HG02870 (cell line): Measurements from ENCODE around the gene AQP9.

ENCODE experiments used
- ATAC-seq: cut with Tn5 transposase; IDR thresholded peaks from one replicate; pipeline ENCODE4 v1.9.1; 2021; ENCODE audit warnings: mild to moderate bottlenecking, moderate library complexity; ENCODE audit not compliant: unreplicated experiment

Gene AQP9

DNA sequence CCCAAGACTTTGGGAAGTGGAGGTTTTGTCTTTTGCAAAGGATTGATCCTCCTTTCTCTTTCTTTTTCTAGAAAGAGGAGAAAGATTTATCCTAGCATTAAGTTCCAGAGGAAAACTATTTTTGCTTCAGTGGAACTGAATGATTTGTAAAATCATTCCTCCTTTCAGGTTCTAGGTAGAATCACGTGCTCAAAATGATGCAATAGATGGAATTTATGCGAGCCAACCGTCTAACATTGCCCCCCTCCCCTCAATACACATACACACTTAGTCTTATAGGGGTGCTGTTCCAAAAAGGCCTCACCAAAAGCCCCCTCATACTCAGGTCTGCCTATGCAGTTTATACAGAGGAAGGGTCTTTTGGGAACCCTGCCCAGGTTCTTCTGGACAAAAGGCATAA, 85.3 kb downstream of the AQP9 start:
- no peak for ATAC-seq

DNA sequence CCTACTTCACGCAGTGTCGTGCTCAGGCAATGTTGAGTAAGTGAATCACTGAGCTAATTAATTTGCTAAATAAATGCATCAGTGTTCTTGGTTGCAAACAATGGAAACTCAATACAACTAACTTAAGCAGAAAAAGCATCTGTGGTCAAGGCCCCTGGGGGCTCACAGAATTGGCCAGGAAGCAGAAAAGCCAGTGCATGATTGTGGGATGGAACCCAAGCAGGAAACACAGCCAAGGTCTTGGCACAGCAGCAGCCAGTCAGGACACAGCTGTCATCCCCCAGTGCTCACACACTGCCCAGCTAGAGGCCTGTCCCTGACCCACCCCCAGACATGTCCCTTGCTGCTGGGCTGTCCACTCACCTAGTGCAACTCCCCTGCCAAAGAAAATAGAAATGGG, 85.9 kb downstream of the AQP9 start:
- no peak for ATAC-seq

DNA sequence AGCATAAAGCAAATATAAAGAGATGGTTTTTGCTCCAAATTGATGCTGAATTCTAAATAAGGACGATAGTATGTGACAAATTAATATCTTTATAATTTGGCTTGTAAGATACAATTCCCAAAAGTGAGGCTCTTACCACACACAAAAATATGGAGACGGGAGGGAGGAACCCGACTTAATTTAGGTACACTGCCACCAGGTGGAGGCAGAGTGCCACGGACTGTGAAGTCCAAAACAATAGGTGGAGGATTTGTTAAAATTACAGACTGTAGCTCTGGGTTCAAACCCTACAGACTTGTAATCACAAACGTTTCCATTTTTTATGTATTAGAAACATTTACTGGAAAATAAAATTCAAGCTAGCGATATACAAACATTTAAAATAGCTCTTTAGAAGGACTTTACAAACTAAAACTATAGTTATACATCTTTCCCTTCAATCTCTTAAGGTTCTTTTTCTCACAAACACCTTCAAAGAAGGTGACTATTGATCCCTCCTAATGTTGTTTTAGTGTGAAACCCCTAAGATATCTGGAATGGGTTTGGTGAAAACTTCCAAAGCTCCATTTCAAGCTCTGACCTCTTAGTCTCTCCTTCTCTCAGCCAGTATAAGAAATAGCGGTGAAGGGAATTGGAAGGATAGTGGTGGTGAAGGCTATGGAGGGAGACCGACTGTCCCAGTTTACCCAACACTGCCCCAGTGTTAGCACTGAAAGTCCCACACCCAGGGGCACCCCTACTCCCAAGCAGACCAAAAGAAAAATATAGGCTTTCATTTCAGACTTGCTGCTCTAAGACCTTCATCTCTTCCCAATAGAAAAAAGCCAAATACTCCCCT, 89.7 kb downstream of the AQP9 start:
- no peak for ATAC-seq

DNA sequence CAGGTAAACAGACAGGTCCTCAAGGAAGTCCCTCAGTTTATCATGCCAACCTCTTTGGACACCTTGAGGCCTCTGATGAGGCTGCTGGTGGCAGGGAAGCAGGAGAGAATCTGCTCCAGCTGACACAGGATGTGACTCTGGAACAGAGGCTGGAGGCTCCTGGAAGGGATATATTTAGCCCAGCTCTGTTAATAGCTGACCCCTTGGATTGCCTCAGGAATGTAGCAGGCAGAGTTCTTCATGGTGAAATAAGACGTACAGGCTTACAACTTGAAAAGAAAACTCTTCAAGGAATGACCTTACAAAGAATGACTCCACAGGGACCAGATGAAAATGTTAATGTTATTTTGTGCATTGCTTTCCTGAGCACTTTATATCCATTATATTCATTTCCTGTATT, 90.5 kb downstream of the AQP9 start:
- ATAC-seq: no peak

DNA sequence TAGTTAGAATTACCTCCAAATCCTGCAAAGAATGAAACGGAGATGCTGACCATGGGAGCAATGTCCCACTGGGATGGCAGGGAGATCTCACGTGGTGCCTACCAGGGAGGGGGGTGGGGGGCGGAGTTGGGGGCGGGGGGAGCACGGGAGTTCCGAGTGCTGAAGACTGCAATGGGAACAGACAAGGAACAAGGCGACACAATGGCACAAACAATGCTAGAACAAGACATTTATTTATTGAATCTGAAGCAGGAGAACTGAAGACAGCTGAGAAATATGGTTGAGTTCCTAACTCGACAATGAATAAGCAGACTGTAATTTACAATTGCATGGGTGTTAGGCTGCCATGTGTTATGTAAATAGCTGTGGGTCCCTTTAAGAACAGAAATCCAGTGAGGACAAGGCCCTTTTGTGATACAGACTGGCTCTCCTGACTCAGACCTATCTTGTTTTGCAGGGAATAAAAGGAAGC, 91.2 kb downstream of the AQP9 start:
- ATAC-seq: no peak

DNA sequence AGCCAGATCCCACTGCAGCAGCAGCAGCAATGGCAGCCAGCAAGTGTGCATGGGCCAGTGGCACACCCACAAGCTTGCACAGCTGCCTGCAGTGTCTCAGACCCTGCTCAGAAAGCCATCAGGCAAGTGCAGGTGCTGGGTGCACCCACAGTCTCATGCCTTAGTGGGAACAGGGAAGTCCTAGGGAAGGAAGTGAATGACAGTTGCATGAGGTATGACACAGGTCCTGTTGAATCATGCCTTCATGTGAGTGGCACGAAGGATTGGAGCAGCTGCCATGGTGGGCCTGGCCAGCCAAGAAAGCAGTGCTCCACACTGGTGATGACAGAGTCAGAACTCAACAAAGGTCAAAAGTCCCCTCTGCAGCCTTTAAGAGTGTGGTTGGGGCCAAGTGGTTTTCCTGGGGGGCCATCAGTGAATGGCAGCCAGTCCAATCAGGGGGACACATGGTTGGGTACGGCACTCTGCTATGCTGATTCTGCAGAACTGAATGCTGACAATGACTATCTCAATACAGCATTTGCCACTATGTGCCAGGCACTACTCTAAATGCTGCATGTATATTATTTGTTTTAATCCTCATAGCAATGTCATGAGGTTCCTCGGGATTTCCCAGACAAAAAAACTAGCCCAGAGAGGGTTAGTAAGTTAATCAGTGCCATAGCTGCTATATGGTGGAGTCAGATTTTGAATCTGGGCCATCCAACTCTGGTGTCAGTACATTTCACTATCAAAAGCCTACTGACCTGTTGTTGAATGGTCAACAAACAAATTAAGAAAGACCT, 94.3 kb downstream of the AQP9 start:
- no peak for ATAC-seq

DNA sequence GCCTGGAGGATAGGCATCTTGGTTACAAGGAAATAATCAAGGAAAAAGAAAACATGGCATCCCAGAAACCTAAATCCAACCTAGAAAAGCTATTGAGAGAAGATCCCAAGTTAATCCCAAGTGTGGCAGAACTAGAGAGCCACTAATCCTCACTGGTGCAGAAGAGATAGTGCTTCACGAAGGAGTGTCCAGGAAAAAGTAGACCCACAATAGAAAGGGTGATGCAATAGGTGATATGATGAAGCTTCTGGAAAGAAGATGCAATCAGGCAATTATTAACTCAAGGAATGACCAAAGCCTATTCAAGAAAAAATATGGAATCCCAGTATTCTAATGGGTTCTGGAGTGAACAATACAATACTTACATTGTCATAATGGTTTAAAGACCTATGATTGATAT, 95.2 kb downstream of the AQP9 start:
- ATAC-seq: no peak
